ENCODE measurements around the gene PATL1.

Gene PATL1

GRCh38 chr11:59680287-59681154, 11.7 kb upstream of the PATL1 start:
- TF ChIP-seq POLR2A (IDR thresholded peaks at IDR 0.05; ENCODE audit: low read length) (no peak), GATA1 (IDR thresholded peaks at IDR 0.05; ENCODE audit: low read depth, low read length) (no peak)
- DNase-seq: peak; percentile 80 to 86

- no peak for TF ChIP-seq POLR2A (IDR thresholded peaks at IDR 0.05; ENCODE audit: low read length)
- no peak for TF ChIP-seq GATA1 (IDR thresholded peaks at IDR 0.05; ENCODE audit: low read depth, low read length)
- DNase-seq: no peak
Observed at GRCh38 chr11:59679347-59679746, 10.5 kb upstream of the PATL1 start.

GRCh38 chr11:59678813-59679165, 10.0 kb upstream of the PATL1 start:
- no peak for DNase-seq
- TF ChIP-seq GATA1 (IDR thresholded peaks at IDR 0.05; ENCODE audit: low read depth, low read length) (no peak), POLR2A (IDR thresholded peaks at IDR 0.05; ENCODE audit: low read length) (no peak)

- TF ChIP-seq GATA1 (IDR thresholded peaks at IDR 0.05; ENCODE audit: low read depth, low read length): no peak
- no peak for TF ChIP-seq POLR2A (IDR thresholded peaks at IDR 0.05; ENCODE audit: low read length)
- DNase-seq: no peak
Observed at GRCh38 chr11:59678118-59678812, 9.4 kb upstream of the PATL1 start.

- TF ChIP-seq POLR2A (IDR thresholded peaks at IDR 0.05; ENCODE audit: low read length) (no peak), GATA1 (IDR thresholded peaks at IDR 0.05; ENCODE audit: low read depth, low read length) (no peak)
Observed at GRCh38 chr11:59676205-59676604, 7.4 kb upstream of the PATL1 start.

GRCh38 chr11:59674291-59674690, 5.5 kb upstream of the PATL1 start:
- TF ChIP-seq GATA1 (IDR thresholded peaks at IDR 0.05; ENCODE audit: low read depth, low read length) (no peak), POLR2A (IDR thresholded peaks at IDR 0.05; ENCODE audit: low read length) (no peak)
- DNase-seq: no peak

More at GRCh38 chr11:59676205-59676604, 7.4 kb upstream of the PATL1 start:
- no peak for DNase-seq

GRCh38 chr11:59673291-59673690, 4.5 kb upstream of the PATL1 start:
- DNase-seq: no peak
- no peak for TF ChIP-seq POLR2A (IDR thresholded peaks at IDR 0.05; ENCODE audit: low read length)
- TF ChIP-seq GATA1 (IDR thresholded peaks at IDR 0.05; ENCODE audit: low read depth, low read length): no peak

- TF ChIP-seq GATA1 (IDR thresholded peaks at IDR 0.05; ENCODE audit: low read depth, low read length) (no peak), POLR2A (IDR thresholded peaks at IDR 0.05; ENCODE audit: low read length) (no peak)
- DNase-seq: no peak
Observed at GRCh38 chr11:59671471-59671870, 2.6 kb upstream of the PATL1 start.

- no peak for DNase-seq
- TF ChIP-seq GATA1 (IDR thresholded peaks at IDR 0.05; ENCODE audit: low read depth, low read length) (no peak), POLR2A (IDR thresholded peaks at IDR 0.05; ENCODE audit: low read length) (no peak)
Observed at GRCh38 chr11:59669611-59670009, 773 bp upstream of the PATL1 start.

GRCh38 chr11:59668188-59668949, 468 bp downstream of the PATL1 start:
- DNase-seq: peak; percentile 84 to 87
- TF ChIP-seq GATA1 (IDR thresholded peaks at IDR 0.05; ENCODE audit: low read depth, low read length): no peak

- DNase-seq: no peak
- TF ChIP-seq POLR2A (IDR thresholded peaks at IDR 0.05; ENCODE audit: low read length): no peak
- no peak for TF ChIP-seq GATA1 (IDR thresholded peaks at IDR 0.05; ENCODE audit: low read depth, low read length)
Observed at GRCh38 chr11:59667812-59668187, 1.0 kb downstream of the PATL1 start.

- TF ChIP-seq POLR2A (IDR thresholded peaks at IDR 0.05; ENCODE audit: low read length): no peak
- TF ChIP-seq GATA1 (IDR thresholded peaks at IDR 0.05; ENCODE audit: low read depth, low read length): no peak
- peak in 1 of 2 experiments; percentile 36 for DNase-seq
Observed at GRCh38 chr11:59666969-59667368, 1.9 kb downstream of the PATL1 start.

GRCh38 chr11:59660621-59661020, 8.2 kb downstream of the PATL1 start:
- no peak for TF ChIP-seq GATA1 (IDR thresholded peaks at IDR 0.05; ENCODE audit: low read depth, low read length)
- no peak for TF ChIP-seq POLR2A (IDR thresholded peaks at IDR 0.05; ENCODE audit: low read length)
- no peak for DNase-seq

- TF ChIP-seq POLR2A (IDR thresholded peaks at IDR 0.05; ENCODE audit: low read length) (no peak), GATA1 (IDR thresholded peaks at IDR 0.05; ENCODE audit: low read depth, low read length) (no peak)
- no peak for DNase-seq
Observed at GRCh38 chr11:59659981-59660380, 8.9 kb downstream of the PATL1 start.
